ENCODE measurements around the gene CD96. TPM values are rescaled to one million over a fixed set of nuclear protein-coding genes. Genes with fewer than 3 reads are reported as not detected.

CD96 gene
- total RNA-seq, 2 experiments from 2014 or later: not detected

DNA sequence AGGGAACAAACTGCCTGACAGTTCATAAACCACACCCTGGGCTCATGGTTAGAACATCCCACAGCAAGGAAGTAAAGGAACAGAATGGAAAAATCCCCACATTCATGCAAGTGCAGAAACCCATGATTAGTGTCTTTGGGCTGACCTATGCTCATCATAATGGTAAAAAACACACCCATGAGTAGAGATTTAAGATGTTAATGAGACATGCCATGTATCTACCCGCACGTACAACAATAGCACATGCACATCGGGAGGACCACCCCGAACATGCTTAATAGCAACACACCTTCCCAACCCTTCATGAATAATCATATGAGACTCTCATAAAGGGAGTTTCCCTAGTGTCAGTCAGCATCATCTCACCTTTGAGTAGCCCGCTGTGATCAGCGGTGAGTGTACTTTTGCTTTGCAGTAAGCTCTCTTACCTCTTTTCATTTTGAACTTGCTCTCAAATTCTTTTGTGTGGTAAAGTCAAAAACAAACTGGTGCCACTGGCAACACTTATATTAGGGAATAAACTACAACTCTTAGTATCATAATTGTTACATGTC, 30.0 kb downstream of the CD96 start:
- no peak for DNase-seq (ENCODE audit: low spot score)
- intact Hi-C loops (cut with micrococcal nuclease; ENCODE audit: unreplicated experiment): no loop called here

GRCh38 chr3:111577113-111577512, 35.1 kb downstream of the CD96 start:
- no TSS peak for BruUV-seq (replicated peaks)

More for the DNA sequence above, 30.0 kb downstream of the CD96 start:
- Histone ChIP-seq H3K4me1 (ENCODE audit: insufficient read depth, low read length, poor library complexity, severe bottlenecking) (no peaks in the 10 kb centered on the region), H3K36me3 (ENCODE audit: insufficient read depth, low read length) (no peaks in the 10 kb centered on the region), H3K27ac (ENCODE audit: low read depth, low read length, poor library complexity, severe bottlenecking) (no peak overlapping the region), H3K9me3 (ENCODE audit: low read length) (no peaks in the 10 kb centered on the region), H3K4me3 (ENCODE audit: low read depth, low read length, poor library complexity, severe bottlenecking) (no peak overlapping the region), H3K9me2 (ENCODE audit: insufficient read depth, low read length) (no peaks in the 10 kb centered on the region), H3K4me2 (ENCODE audit: low read length) (no peak overlapping the region), H2AFZ (ENCODE audit: low read length) (no peak overlapping the region), H3K79me2 (ENCODE audit: insufficient read depth, low read depth, low read length) (no peaks in the 10 kb centered on the region), H4K20me1 (ENCODE audit: insufficient read depth, low read length) (no peaks in the 10 kb centered on the region)
- POLR2A ChIA-PET: no interaction called here
- CTCF ChIA-PET (ENCODE audit: unreplicated experiment): no interaction called here
- BruUV-seq (replicated peaks): no TSS peak
- TF ChIP-seq CTCF (conservative IDR thresholded peaks at IDR 0.05; ENCODE audit: low read length): no peak
- no peak for TF ChIP-seq EZH2phosphoT487 (IDR thresholded peaks at IDR 0.05; ENCODE audit: borderline replicate concordance, low read depth, low read length)

More at GRCh38 chr3:111577113-111577512, 35.1 kb downstream of the CD96 start:
- intact Hi-C loops (cut with micrococcal nuclease; ENCODE audit: unreplicated experiment): no loop called here
- DNase-seq (ENCODE audit: low spot score): no peak
- H3K4me3 ChIP-seq (ENCODE audit: low read depth, low read length, poor library complexity, severe bottlenecking): no peak overlapping the region
- CTCF ChIA-PET (ENCODE audit: unreplicated experiment): no interaction called here
- no peaks in the 10 kb centered on the region for H4K20me1 ChIP-seq (ENCODE audit: insufficient read depth, low read length)
- H3K9me3 ChIP-seq (ENCODE audit: low read length): no peaks in the 10 kb centered on the region
- no peaks in the 10 kb centered on the region for H3K4me1 ChIP-seq (ENCODE audit: insufficient read depth, low read length, poor library complexity, severe bottlenecking)
- no peak overlapping the region for H3K4me2 ChIP-seq (ENCODE audit: low read length)
- H2AFZ ChIP-seq (ENCODE audit: low read length): no peak overlapping the region
- H3K27ac ChIP-seq (ENCODE audit: low read depth, low read length, poor library complexity, severe bottlenecking): no peak overlapping the region
- no peaks in the 10 kb centered on the region for H3K9me2 ChIP-seq (ENCODE audit: insufficient read depth, low read length)
- H3K79me2 ChIP-seq (ENCODE audit: insufficient read depth, low read depth, low read length): no peaks in the 10 kb centered on the region
- H3K36me3 ChIP-seq (ENCODE audit: insufficient read depth, low read length): no peaks in the 10 kb centered on the region
- POLR2A ChIA-PET: no interaction called here
- no peak for TF ChIP-seq EZH2phosphoT487 (IDR thresholded peaks at IDR 0.05; ENCODE audit: borderline replicate concordance, low read depth, low read length)
- no peak for TF ChIP-seq CTCF (conservative IDR thresholded peaks at IDR 0.05; ENCODE audit: low read length)

Measured in OCI-LY7 (cell line).